Gastrocnemius medialis (tissue), 4 donors: ENCODE data around the gene LMNTD2. TPM values are rescaled to one million over a fixed set of nuclear protein-coding genes. Genes with fewer than 3 reads are reported as not detected.

Experiments used
- ATAC-seq, 2 donors: fragments of 150-250 bp; one replicate each; pipeline ENCODE4 v1.9.1; 2016
- DNase-seq, 2 donors: peaks; one replicate each; pipeline ENCODE4 v3.0.0-alpha.2; 2019
- H3K27ac ChIP-seq, 4 donors: fragments of 200-600 bp; sonication (generic); 1 replicate in 1 of 4; 2 replicates in 3 of 4; pipeline ENCODE4 v1.5.1; 2016 to 2018; ENCODE audit warnings: mild to moderate bottlenecking in 2 of 4, moderate library complexity in 1 of 4
- H3K27me3 ChIP-seq, 3 donors: fragments of 200-600 bp; sonication (generic) in 2 of 3; 1 replicate in 1 of 3; 2 replicates in 2 of 3; pipeline versions ENCODE4 v1.5.1 to v1.6.0; 2016 to 2019; ENCODE audit warnings: mild to moderate bottlenecking in 1 of 3, moderate library complexity in 1 of 3
- H3K36me3 ChIP-seq, 2 donors: fragments of 200-600 bp; sonication (generic) in 1 of 2; one replicate each; pipeline ENCODE4 v1.5.1; 2017 to 2018
- H3K4me1 ChIP-seq, 2 donors: fragments of 200-600 bp; sonication (generic) in 1 of 2; one replicate each; pipeline ENCODE4 v1.5.1; 2016 to 2017; ENCODE audit warnings: mild to moderate bottlenecking in 2 of 2
- H3K4me3 ChIP-seq, 4 donors: fragments of 200-600 bp; sonication (generic) in 3 of 4; 1 replicate in 1 of 4; 2 replicates in 3 of 4; pipeline ENCODE4 v1.5.1; 2016 to 2019; ENCODE audit warnings: mild to moderate bottlenecking in 2 of 4
- H3K9me3 ChIP-seq, 3 donors: fragments of 200-600 bp; sonication (generic) in 2 of 3; 1 replicate in 1 of 3; 2 replicates in 2 of 3; pipeline ENCODE4 v1.5.1; 2016 to 2019
- POLR2A ChIP-seq, 2 donors: fragments of 450-650 bp; IDR thresholded peaks; one replicate each; pipeline ENCODE4 v1.6.1; 2017; ENCODE audit warnings: antibody characterized with exemption in 2 of 2, mild to moderate bottlenecking in 2 of 2, moderate library complexity in 2 of 2
- in situ Hi-C, 4 donors: fragments of 200-750 bp; cut with MboI; loops; one replicate each; pipeline versions ENCODE4 v1.15.0 to v1.8.0; 2017; ENCODE audit warnings: low sequenced_read_pairs in 4 of 4
- intact Hi-C: fragments of 100-400 bp; cut with DNase I; formaldehyde crosslinking; loops from one replicate; pipeline ENCODE4 v1.15.1; 2023; ENCODE audit warnings: low total_unique reads
- total RNA-seq, 4 donors: library from RNA; depleted of rRNA; stranded (reverse); fragments of >200 nt; gene quantifications; one replicate each; pipeline versions ENCODE4 v1.1.0 to v1.2.3, GENCODE V29; 2016
- TF ChIP-seq, protein P1 (sequence below), 5 experiments: fragments of 450-650 bp in 3 of 5; fragments of 200-600 bp in 2 of 5; sonication (generic) in 2 of 5; IDR thresholded peaks in 4 of 5; conservative IDR thresholded peaks in 1 of 5; 1 replicate in 4 of 5; 2 replicates in 1 of 5; pipeline ENCODE4 v1.5.1; 2016 to 2019; ENCODE audit warnings: antibody characterized with exemption in 5 of 5, mild to moderate bottlenecking in 3 of 5, moderate library complexity in 3 of 5

Gene LMNTD2
- total RNA-seq, 4 donors from 2014 or later: 0.13 to 1.5 TPM; not detected in 2

DNA sequence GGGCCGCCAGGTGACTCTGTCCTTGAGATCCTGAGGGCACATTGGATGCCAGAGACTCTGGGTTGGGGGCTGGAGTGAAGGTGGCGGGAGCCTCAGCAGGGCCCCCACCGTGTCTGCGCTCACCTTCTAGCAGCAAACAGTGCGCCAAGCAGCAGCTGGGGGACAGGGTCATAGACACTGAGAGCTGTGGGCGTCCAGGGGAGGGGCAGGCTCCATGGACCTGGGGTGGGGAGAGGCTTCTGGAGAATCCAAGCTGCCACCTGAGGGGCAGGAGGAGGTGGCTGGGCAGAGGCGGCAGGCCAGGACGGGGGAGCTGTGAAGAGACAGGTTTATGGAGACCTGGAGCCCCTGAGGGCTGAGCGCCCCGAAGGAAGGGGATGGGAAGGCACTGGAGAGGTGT lies 23.7 kb upstream of the LMNTD2 start:
- in situ Hi-C loops: no loop called here

GRCh38 chr11:581752-582151 lies 21.2 kb upstream of the LMNTD2 start:
- H3K4me1 ChIP-seq: peaks cover 36 to 52% of the 10 kb centered on the region in 2 donors
- no peak for DNase-seq
- no peak for ATAC-seq
- in situ Hi-C loops: no loop called here
- H3K27ac ChIP-seq: no peak overlapping the region
- no peak overlapping the region for H3K4me3 ChIP-seq
- intact Hi-C loops: no loop called here
- no peaks in the 10 kb centered on the region for H3K27me3 ChIP-seq
- peaks cover 0 to 27% of the 10 kb centered on the region in 2 donors for H3K36me3 ChIP-seq
- H3K9me3 ChIP-seq: no peaks in the 10 kb centered on the region
- TF ChIP-seq, protein P1, sequence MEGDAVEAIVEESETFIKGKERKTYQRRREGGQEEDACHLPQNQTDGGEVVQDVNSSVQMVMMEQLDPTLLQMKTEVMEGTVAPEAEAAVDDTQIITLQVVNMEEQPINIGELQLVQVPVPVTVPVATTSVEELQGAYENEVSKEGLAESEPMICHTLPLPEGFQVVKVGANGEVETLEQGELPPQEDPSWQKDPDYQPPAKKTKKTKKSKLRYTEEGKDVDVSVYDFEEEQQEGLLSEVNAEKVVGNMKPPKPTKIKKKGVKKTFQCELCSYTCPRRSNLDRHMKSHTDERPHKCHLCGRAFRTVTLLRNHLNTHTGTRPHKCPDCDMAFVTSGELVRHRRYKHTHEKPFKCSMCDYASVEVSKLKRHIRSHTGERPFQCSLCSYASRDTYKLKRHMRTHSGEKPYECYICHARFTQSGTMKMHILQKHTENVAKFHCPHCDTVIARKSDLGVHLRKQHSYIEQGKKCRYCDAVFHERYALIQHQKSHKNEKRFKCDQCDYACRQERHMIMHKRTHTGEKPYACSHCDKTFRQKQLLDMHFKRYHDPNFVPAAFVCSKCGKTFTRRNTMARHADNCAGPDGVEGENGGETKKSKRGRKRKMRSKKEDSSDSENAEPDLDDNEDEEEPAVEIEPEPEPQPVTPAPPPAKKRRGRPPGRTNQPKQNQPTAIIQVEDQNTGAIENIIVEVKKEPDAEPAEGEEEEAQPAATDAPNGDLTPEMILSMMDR (IDR thresholded peaks at IDR 0.05 in 4 of 5, conservative IDR thresholded peaks at IDR 0.05 in 1 of 5): no peak
- TF ChIP-seq POLR2A (IDR thresholded peaks at IDR 0.05): no peak

More for the DNA sequence above, 23.7 kb upstream of the LMNTD2 start:
- H3K36me3 ChIP-seq: peaks cover 0 to 48% of the 10 kb centered on the region in 2 donors
- no peak overlapping the region for H3K4me3 ChIP-seq
- H3K4me1 ChIP-seq: peaks cover 16 to 29% of the 10 kb centered on the region in 2 donors
- TF ChIP-seq, protein P1 (IDR thresholded peaks at IDR 0.05 in 4 of 5, conservative IDR thresholded peaks at IDR 0.05 in 1 of 5): no peak
- TF ChIP-seq POLR2A (IDR thresholded peaks at IDR 0.05): no peak
- intact Hi-C loops: no loop called here
- H3K9me3 ChIP-seq: no peaks in the 10 kb centered on the region
- no peaks in the 10 kb centered on the region for H3K27me3 ChIP-seq
- H3K27ac ChIP-seq: no peak overlapping the region
- no peak for ATAC-seq
- DNase-seq: no peak

DNA sequence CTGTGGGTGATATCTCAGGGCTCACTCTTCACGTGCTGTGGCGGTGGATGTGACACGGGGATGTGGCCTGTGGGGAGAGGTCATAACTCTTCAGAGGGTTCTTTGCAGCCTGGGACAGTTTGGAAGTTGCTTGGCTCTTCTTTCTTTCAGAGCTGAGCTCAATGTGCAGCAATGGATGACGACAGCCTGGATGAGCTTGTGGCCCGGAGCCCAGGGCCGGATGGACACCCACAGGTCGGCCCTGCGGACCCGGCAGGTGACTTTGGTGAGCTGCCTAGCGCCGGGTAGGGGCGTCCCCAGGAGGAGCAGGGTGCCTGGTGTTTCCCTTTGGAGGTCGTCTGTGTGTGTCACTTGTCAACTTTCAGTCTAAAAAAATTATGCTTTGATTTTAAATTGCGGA lies 20.8 kb upstream of the LMNTD2 start:
- DNase-seq: no peak
- intact Hi-C loops (no loop called here), in situ Hi-C loops (no loop called here)
- no peak overlapping the region for H3K27ac ChIP-seq
- no peak for ATAC-seq
- no peaks in the 10 kb centered on the region for H3K9me3 ChIP-seq
- no peak overlapping the region for H3K4me3 ChIP-seq
- peaks cover 0 to 24% of the 10 kb centered on the region in 2 donors for H3K36me3 ChIP-seq
- TF ChIP-seq, protein P1 (IDR thresholded peaks at IDR 0.05 in 4 of 5, conservative IDR thresholded peaks at IDR 0.05 in 1 of 5): no peak
- TF ChIP-seq POLR2A (IDR thresholded peaks at IDR 0.05): no peak
- H3K27me3 ChIP-seq: no peaks in the 10 kb centered on the region
- peaks cover 36 to 52% of the 10 kb centered on the region in 2 donors for H3K4me1 ChIP-seq

DNA sequence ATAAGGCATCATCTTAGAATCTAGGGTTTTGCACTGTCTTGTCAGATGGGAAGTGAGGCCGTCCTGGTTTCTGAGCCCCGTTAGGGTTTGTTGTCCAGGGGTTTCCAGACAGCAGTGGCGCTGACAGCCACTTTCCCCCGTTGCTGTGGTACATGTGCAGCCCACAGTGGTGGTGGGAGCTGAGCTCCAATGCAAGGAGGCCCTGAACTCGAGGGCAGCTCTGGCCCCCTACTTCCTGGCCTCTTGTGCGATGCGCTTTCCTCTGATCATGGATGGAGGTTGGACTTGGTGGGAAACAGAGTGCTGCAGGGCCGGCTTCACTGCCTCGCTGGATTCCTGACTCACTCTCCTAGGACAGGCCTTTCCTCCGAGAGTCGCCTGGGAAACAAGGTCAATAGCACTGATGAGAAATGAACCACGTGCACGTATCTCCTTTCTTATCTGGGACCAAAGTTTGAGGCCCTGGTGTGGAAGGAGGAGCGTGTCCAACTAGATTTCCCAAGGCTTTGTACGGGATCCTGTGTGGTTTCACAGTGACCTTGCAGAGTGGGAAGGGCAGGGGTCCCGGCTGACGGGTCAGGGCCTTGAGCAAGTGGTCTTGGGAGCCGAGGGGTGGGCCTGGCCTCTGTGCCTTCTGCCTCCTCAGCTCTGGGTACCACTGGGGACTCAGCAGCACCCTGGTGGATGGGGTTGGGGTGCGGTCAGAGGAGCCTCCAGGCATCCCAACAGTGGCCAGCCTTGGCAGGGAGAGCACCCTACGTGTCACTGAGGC lies 19.5 kb upstream of the LMNTD2 start:
- intact Hi-C loops: no loop called here
- in situ Hi-C loops: no loop called here
- ATAC-seq (no peak), DNase-seq (no peak)
- H3K36me3 ChIP-seq: peaks cover 0 to 17% of the 10 kb centered on the region in 2 donors
- no peak for TF ChIP-seq POLR2A (IDR thresholded peaks at IDR 0.05)
- TF ChIP-seq, protein P1 (IDR thresholded peaks at IDR 0.05 in 4 of 5, conservative IDR thresholded peaks at IDR 0.05 in 1 of 5): no peak
- no peaks in the 10 kb centered on the region for H3K27me3 ChIP-seq
- no peaks in the 10 kb centered on the region for H3K9me3 ChIP-seq
- H3K4me3 ChIP-seq: no peak overlapping the region
- no peak overlapping the region for H3K27ac ChIP-seq
- peaks cover 39 to 55% of the 10 kb centered on the region in 2 donors for H3K4me1 ChIP-seq
